ENCODE results near the gene IPO4. TPM values are rescaled to one million over a fixed set of nuclear protein-coding genes. Genes with fewer than 3 reads are reported as not detected.

Gene IPO4
- total RNA-seq, 4 donors from 2014 or later, result 43.0 to 90.5 (median 58.0) TPM

- Histone ChIP-seq H3K27ac (peak within 1 kb of the TSS; percentile 93), H3K9me3 (no peaks in the 10 kb centered on the region), H3K36me3 (peaks cover 22% of the 10 kb centered on the region), H3K27me3 (no peaks in the 10 kb centered on the region), H3K4me3 (peak within 1 kb of the TSS; percentile 99), H3K4me1 (peaks cover 57% of the 10 kb centered on the region)
- DNase-seq (ENCODE audit: low spot score in 2 of 2), result peak; percentile 94 to 97
- peak in 2 of 3 donors; percentile 8 to 13 for TF ChIP-seq POLR2AphosphoS5 (IDR thresholded peaks at IDR 0.05)
- TF ChIP-seq CTCF (IDR thresholded peaks at IDR 0.05), result no peak
- WGBS, result 0% methylated on average over 45 of the region's 75 CpGs
Observed at GRCh38 chr14:24135834-24136683, 52.6 kb downstream of the IPO4 start, which contains the start of gene PSME1. Gene PSME1, plus strand, starts transcription at chr14:24136194. Its CDS starts 69 bp downstream, at chr14:24136263.

GRCh38 chr14:24135584-24135833 is 53.1 kb downstream of the IPO4 start:
- H3K36me3 ChIP-seq, result peaks cover 22% of the 10 kb centered on the region
- no peak for DNase-seq (ENCODE audit: low spot score in 2 of 2)
- no peaks in the 10 kb centered on the region for H3K9me3 ChIP-seq
- H3K4me3 ChIP-seq, result peak overlapping the region; percentile 99
- no peak for TF ChIP-seq POLR2AphosphoS5 (IDR thresholded peaks at IDR 0.05)
- TF ChIP-seq CTCF (IDR thresholded peaks at IDR 0.05), result no peak
- no peak for TF ChIP-seq EP300 (IDR thresholded peaks at IDR 0.05)
- TF ChIP-seq POLR2A (IDR thresholded peaks at IDR 0.05), result no peak
- H3K4me1 ChIP-seq, result peaks cover 52% of the 10 kb centered on the region
- H3K27ac ChIP-seq, result peak overlapping the region; percentile 93
- H3K27me3 ChIP-seq, result no peaks in the 10 kb centered on the region
- WGBS, result 7% methylated on average over 9 of the region's 9 CpGs

- Histone ChIP-seq H3K4me1 (peaks cover 34% of the 10 kb centered on the region), H3K36me3 (peaks cover 13% of the 10 kb centered on the region), H3K9me3 (no peaks in the 10 kb centered on the region), H3K27me3 (no peaks in the 10 kb centered on the region), H3K4me3 (no peak overlapping the region), H3K27ac (no peak overlapping the region)
- 100% methylated on average over 1 of the region's 1 CpG for WGBS
- TF ChIP-seq POLR2AphosphoS5 (IDR thresholded peaks at IDR 0.05) (no peak), POLR2A (IDR thresholded peaks at IDR 0.05) (no peak), EP300 (IDR thresholded peaks at IDR 0.05) (no peak), CTCF (IDR thresholded peaks at IDR 0.05) (no peak)
- DNase-seq (ENCODE audit: low spot score in 2 of 2), result no peak
Observed at GRCh38 chr14:24133735-24134134, 54.9 kb downstream of the IPO4 start.

GRCh38 chr14:24132976-24133375 is 55.6 kb downstream of the IPO4 start:
- H3K27me3 ChIP-seq, result no peaks in the 10 kb centered on the region
- H3K27ac ChIP-seq, result no peak overlapping the region
- no peaks in the 10 kb centered on the region for H3K9me3 ChIP-seq
- H3K36me3 ChIP-seq, result peaks cover 6% of the 10 kb centered on the region
- TF ChIP-seq POLR2AphosphoS5 (IDR thresholded peaks at IDR 0.05) (no peak), CTCF (IDR thresholded peaks at IDR 0.05) (no peak), EP300 (IDR thresholded peaks at IDR 0.05) (no peak), POLR2A (IDR thresholded peaks at IDR 0.05) (no peak)
- no peak for DNase-seq (ENCODE audit: low spot score in 2 of 2)
- no peak overlapping the region for H3K4me3 ChIP-seq
- peaks cover 33% of the 10 kb centered on the region for H3K4me1 ChIP-seq
- 94% methylated on average over 2 of the region's 2 CpGs for WGBS

GRCh38 chr14:24132061-24132685 is 56.4 kb downstream of the IPO4 start:
- DNase-seq (ENCODE audit: low spot score in 2 of 2), result no peak
- Histone ChIP-seq H3K9me3 (no peaks in the 10 kb centered on the region), H3K36me3 (no peaks in the 10 kb centered on the region), H3K4me1 (peaks cover 25% of the 10 kb centered on the region), H3K27me3 (no peaks in the 10 kb centered on the region), H3K27ac (peak overlapping the region; percentile 44), H3K4me3 (no peak overlapping the region)
- 53% methylated on average over 14 of the region's 24 CpGs for WGBS
- TF ChIP-seq POLR2A (IDR thresholded peaks at IDR 0.05) (no peak), POLR2AphosphoS5 (IDR thresholded peaks at IDR 0.05) (no peak), CTCF (IDR thresholded peaks at IDR 0.05) (no peak), EP300 (IDR thresholded peaks at IDR 0.05) (no peak)

Data from suprapubic skin (tissue), 4 donors.